Pulmonary artery endothelial cell (primary cell): ENCODE measurements around the gene CDH24. TPM values are rescaled to one million over a fixed set of nuclear protein-coding genes. Genes with fewer than 3 reads are reported as not detected.

ENCODE experiments used
- DNase-seq: peaks from one replicate; pipeline ENCODE4 v3.0.0-alpha.2; 2011; ENCODE audit warnings: low read depth, low spot score
- total RNA-seq: library from RNA; depleted of rRNA; stranded (reverse); fragments of >200 nt; gene quantifications from 2 replicates; pipeline ENCODE4 v1.2.3, GENCODE V29; 2014

Gene CDH24
- total RNA-seq, 1 donor from 2014 or later, result 6.3 TPM

- no peak for DNase-seq
Observed at GRCh38 chr14:23066855-23067744, 9.8 kb upstream of the CDH24 start.

GRCh38 chr14:23066368-23066767, 9.0 kb upstream of the CDH24 start:
- no peak for DNase-seq

GRCh38 chr14:23063601-23064000, 6.3 kb upstream of the CDH24 start:
- DNase-seq, result no peak

- DNase-seq, result peak; percentile 87
Observed at GRCh38 chr14:23062002-23062401, 4.7 kb upstream of the CDH24 start.

DNA sequence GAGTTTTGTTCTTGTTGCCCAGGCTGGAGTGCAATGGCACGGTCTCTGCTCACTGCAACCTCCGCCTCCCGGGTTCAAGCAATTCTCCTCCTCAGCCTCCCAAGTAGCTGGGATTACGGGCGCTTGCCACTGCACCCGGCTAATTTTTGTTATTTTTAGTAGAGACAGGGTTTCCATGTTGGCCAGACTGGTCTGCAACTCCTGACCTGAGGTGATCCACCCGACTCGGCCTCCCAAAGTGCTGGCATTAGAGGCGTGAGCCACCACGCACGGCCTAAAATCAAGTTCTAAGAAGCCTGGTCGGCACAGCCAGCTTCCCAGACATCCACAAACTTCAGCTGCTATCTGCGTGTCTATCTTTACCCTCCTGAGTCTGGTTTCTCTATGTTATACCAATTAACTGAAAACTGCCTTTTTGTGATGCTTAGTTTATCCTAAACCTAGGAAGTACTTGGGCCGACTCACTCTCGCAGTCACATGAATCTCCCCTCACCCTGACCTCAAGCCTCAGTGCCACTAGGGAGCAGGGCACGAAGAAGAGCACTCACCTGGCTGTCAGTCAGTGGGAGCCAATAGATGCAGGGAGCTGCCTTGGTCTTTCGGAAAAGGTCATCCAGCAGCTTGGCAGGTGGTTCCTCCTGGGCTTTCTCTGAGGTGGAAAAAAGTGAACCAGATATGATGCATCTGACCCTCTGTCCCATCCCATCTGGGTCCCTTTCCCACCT, 3.4 kb upstream of the CDH24 start:
- DNase-seq, result no peak

- DNase-seq, result no peak
Observed at GRCh38 chr14:23058654-23059504, 1.6 kb upstream of the CDH24 start.

- DNase-seq, result peak; percentile 55
Observed at GRCh38 chr14:23057757-23058653, 685 bp upstream of the CDH24 start.

DNA sequence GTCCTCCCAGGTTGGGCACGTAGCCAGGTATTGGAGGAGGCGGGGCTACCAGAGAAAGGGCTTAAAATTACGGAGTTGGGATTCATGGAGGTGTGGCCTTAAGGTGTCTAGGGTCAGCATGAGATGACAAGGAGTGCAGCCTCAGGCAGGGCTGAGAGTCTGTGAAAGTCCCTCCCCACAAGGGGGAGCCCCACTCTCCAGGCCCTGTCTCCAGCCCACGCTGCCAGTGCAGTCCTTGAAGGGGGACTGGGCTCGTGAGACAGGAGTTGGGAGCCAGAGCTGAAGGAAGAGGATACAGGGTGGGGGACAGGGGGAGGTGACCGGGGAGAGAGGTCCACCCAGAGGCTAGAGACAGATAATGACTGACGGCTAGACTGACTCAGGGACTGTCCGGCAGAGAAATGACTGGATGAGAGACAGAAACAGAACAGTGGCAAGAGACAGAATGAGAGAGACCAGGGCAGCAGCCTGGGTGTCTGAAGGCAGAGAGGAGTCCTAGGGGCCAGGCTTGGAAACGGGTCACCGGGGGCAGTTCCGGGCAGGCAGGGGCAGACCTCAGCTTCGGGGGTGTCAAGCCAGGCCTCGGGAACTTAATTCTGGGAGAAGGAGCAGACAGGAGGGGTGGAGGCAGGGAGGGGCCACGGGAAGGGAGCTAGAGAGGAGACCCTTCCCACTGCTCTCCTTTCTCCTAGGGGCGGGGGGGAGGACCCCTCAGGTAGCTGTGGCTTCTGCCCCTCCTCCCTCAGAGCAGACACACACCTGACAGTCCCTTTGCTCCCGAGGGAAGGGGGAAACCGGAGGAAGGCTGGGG, 970 bp downstream of the CDH24 start:
- DNase-seq, result no peak

DNA sequence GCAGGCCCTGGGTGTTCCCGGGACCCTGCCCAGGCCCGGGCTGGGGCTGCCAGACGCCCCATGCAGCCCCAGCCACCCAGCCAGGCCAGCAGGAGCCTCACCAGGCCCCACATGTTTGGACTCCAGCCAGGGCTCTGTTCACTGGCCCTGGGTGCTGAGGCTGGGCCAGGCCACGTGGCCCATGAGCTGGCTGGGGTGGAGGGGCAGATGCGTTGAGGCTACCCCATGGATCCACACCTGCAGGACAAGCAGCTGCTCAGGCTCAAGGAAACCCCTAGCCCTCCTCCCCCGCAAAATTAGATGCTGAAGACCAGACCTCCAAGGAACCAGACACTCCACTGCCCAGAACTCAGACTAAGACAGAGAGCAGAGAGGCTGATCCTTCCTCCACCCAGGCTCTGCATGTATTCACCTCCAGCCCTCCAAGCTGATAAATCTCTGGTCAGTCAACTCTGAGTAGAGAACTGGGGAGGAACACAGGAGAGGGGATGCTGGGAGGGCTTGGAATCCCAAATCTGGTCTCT, 1.6 kb downstream of the CDH24 start:
- no peak for DNase-seq

DNA sequence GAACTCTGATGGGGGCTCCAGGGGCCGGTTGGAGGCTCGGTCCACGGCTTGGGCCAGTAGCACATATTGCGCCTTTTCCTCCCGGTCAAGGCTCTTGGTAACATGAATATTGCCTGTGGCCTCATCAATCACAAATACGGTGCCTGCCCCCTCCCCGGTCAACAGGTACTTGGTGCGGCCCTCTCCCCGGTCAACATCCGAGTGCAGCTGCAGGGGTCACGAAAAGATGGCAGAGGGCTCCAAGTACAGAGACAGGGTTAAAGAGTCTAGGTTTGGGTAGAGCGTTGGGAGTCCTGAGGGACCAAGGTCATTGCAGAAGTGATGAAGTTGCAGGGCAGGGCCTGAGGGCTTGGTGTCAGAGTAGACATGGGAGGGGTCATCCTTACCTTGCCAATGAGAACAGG, 2.2 kb downstream of the CDH24 start:
- no peak for DNase-seq

DNA sequence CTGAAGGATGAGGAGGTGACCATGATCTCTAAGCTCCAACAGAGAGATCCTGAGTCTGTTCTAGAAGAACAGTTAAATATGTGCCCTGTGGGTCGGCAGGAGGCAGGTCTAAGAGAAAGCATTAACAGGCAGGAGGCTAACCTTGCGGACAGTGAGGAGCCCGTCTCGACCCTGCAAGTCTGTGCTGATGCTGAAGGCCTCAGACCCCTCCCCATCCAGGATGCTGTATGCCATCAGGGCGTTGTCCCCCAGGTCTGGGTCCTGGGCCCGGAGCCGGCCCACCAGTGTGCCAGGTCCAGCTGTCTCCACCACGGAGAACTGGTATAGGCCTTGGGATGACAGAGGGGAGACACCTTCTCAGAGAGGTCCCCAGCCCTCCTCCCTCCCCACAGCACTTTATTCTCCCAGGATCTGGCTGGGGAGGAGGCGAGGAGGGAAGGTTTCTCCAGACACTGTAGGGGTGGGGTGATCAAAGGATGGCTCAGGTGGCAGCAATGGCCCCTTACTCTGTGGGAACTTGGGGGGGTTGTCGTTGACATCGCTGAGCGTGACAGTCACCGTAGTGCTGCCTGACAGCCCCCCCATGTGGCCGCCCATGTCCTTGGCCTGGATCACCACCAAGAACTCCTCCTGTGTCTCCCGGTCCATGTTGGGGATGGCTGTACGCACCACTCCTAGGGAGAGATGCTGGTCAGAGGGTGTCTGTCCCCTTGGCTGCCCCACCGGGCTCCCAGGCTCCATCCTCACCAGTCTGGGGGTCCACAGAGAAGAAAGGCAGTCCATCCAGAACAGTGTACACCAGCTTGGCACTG, 3.1 kb downstream of the CDH24 start:
- no peak for DNase-seq

DNA sequence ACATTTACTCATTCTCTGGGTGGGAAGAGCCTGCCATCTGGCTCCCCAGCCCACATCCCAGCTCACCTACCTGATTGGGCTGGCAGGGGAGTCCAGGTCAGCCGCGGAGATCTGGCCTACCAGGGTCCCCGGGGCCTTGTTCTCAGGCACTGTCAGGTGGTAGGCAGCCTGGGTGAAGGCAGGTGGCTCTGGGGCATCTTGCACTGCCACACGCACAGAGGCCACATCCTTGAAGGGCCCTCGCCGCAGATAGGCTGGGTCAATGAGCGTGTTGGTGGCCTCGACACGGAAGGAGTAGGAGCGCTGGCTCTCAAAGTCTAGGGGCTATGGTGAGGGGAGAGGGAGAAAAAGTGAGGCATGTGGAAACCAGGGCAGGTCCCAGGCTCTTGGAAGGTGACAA, 3.9 kb downstream of the CDH24 start:
- DNase-seq, result no peak

GRCh38 chr14:23052671-23053070, 4.6 kb downstream of the CDH24 start:
- DNase-seq, result no peak

- DNase-seq, result no peak
Observed at GRCh38 chr14:23052182-23052623, 5.1 kb downstream of the CDH24 start.

DNA sequence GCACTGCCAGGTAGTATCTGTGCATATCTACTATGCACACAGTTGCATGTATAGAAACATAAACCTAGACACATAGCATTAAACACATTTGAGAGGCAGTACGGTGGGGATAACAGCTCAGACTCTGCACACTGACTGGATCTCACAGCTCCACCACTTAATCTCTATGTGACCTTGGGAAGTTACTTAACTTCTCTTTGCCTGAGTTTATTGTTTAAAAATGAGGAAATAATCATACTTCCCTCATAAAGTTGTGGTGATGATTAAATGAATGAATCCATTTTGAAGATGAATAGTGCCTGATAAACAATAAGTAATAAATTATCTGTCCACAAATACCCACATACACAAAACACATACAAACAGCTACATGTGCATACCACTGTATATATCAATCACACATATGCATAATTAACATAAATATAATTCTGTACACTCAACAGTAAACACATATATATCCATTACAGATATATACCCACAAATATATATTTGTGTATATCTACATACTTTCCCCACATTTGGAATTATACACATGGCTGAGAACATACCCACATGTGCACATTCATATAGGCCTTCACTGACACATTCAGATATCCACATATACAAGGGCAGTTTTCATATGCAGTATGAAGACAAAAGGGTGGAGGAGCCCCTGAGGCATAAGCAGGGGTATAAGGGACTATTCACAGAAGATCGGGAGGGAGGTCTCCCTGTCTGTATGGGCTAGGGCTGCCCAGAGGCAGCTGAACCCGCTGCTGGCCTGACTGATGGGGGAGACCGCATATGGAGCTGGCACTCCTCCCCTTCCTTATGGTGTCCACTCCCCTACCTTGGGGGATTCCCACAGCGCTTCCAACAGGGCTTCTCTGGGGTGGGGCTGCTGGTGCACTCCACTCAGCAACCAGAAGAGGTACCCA, 5.9 kb downstream of the CDH24 start:
- DNase-seq, result no peak

DNA sequence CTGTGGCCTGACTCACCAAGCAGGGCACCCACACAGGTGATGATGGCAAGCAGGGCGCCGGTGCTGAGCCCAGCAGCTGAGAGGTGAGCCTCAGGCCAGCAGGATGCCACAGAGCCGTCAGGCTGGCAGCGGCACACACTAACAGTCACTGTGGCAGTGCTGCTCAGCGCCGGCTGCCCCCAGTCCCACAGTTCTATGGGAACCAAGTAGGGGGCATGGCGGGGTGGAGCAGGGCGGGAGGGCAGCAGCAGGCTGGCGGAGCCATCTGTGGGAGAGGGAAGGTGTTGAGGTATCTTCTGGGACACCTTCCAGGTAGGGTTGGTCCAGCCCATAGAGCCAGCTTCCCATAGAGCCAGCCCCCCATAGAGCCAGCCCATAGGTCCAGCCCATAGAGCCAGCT, 8.3 kb downstream of the CDH24 start:
- no peak for DNase-seq
